Cardiac fibroblast (primary cell): ENCODE data around the gene CYP46A1.
A peak's percentile ranks its signal among the peaks of the same experiment; 100 is the strongest.

ENCODE experiments used
- DNase-seq, 2 donors: peaks; one replicate each; pipeline versions ENCODE4 v3.0.0 to v3.0.0-alpha.2; 2010; ENCODE audit warnings: low read depth in 2 of 2
- H3K4me3 ChIP-seq, 2 donors: replicated peaks in 1 of 2; 1 replicate in 1 of 2; 2 replicates in 1 of 2; pipeline ENCODE4 v1.5.1; 2011; ENCODE audit warnings: low read depth in 2 of 2, low read length in 2 of 2, mild to moderate bottlenecking in 2 of 2, moderate library complexity in 1 of 2
- TF ChIP-seq, protein P1 (sequence below): IDR thresholded peaks from one replicate; pipeline ENCODE4 v1.5.1; 2011; ENCODE audit warnings: low read depth, mild to moderate bottlenecking, low read length, inconsistent platforms

The CYP46A1 gene

DNA sequence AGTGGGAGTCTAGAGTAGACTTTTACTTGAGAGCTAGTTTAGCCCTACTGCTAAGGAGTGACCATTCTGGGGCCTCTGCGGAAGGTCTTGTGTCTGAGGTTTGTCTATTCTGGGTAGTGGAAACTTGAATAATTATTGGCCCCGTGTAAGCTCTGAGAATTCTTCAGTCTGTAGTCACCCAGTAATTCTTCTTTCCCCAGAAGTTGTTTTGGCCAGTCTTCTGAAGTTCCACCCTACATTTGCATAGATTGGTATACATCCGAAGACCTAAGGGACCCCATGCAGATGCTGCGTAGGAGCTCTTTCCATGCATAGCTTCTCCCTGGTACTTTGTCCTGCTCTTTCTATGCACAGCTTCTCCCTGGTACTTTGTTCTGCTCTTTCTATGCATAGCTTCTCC is 12.8 kb downstream of the CYP46A1 start:
- TF ChIP-seq, protein P1, sequence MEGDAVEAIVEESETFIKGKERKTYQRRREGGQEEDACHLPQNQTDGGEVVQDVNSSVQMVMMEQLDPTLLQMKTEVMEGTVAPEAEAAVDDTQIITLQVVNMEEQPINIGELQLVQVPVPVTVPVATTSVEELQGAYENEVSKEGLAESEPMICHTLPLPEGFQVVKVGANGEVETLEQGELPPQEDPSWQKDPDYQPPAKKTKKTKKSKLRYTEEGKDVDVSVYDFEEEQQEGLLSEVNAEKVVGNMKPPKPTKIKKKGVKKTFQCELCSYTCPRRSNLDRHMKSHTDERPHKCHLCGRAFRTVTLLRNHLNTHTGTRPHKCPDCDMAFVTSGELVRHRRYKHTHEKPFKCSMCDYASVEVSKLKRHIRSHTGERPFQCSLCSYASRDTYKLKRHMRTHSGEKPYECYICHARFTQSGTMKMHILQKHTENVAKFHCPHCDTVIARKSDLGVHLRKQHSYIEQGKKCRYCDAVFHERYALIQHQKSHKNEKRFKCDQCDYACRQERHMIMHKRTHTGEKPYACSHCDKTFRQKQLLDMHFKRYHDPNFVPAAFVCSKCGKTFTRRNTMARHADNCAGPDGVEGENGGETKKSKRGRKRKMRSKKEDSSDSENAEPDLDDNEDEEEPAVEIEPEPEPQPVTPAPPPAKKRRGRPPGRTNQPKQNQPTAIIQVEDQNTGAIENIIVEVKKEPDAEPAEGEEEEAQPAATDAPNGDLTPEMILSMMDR = no peak
- DNase-seq = no peak
- no peak overlapping the region for H3K4me3 ChIP-seq

DNA sequence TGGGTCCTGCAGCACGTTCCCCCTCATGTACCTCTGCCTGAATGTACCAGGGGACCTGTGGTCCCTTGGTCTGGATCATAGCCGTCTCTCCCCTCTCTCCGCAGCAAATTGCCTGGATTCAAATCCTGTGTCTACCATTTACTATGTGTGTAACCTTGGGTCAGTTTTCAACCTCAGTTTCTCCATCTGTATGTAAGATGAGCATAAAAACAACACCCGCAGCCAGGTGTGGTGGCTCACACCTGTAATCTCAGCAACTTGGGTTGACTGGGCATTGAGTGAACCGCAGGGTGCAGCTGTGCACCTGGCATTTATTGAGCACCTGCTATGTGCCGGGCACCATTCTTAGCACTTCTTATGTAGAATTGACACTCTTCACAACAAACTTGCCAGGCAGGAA is 14.1 kb downstream of the CYP46A1 start:
- no peak for DNase-seq
- TF ChIP-seq, protein P1 = no peak
- no peak overlapping the region for H3K4me3 ChIP-seq

DNA sequence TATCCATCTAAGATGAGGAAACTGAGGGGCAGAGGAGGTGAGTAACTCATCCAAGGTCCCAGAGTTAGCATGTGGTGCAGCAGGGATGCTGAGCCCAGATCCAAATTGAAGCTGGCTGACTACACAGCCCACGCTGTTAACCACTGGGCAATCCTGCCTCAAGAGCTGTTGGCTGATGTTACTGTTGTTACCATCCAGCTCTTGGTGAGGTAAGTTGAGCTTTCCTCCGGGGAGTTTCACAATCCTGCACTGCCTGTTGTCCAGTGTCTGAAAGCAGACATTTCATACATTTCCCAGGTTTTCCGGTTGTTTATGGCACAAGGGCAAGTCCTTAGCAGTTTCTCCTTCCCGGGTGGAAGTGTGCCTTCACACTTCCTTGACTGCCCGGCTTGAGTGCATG is 14.5 kb downstream of the CYP46A1 start:
- DNase-seq = peak; percentile 14 to 41
- H3K4me3 ChIP-seq = no peak overlapping the region
- TF ChIP-seq, protein P1 = no peak

DNA sequence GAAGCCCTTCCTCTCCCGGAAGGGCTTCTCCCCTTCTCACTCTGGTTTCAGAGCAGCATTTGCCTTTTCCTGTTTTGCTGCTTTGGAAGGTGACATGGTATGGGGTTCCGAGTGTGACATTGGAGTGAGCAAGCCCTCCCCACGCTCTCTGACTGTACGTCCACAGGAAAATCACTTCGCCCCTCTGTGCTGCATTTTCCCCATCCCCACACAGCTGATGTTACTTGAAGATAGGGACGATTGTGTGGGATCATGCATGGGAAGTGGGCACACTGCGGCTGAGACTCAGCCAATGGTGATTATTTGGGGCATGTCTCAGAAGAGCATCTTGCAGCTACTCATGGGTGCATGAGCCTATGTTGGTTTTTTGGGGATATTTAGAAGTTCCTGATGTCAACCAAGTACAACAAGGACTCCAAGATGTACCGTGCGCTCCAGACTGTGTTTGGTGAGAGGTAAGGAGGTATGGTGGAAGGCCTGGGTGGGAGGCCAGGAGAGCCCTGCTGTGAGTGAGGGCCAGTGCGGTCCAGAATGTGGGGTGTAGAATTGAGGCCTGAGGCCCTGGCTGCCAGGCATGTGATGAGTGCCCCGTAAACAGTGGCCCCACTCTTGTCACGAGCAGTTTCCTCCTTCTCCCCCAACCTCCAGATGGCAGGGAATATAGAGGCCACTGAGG is 15.1 kb downstream of the CYP46A1 start:
- DNase-seq = no peak
- TF ChIP-seq, protein P1 = no peak
- H3K4me3 ChIP-seq = no peak overlapping the region

DNA sequence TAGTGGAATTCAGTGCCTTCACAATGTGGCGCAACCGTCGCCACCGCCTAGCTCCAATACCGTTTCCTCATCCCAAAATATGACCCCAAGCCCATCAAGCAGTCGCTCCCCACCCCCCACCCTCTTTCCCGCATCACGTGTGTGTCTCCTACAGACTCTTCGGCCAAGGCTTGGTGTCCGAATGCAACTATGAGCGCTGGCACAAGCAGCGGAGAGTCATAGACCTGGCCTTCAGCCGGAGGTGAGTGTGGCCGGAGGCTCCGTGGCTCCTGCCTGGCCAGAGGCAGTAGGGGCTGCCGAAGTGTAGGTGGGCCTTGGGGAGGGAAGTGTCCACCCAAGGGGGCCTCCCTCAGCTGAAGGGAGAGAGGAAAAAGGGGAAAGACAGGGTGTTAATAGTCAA is 15.8 kb downstream of the CYP46A1 start:
- TF ChIP-seq, protein P1 = no peak
- no peak for DNase-seq

DNA sequence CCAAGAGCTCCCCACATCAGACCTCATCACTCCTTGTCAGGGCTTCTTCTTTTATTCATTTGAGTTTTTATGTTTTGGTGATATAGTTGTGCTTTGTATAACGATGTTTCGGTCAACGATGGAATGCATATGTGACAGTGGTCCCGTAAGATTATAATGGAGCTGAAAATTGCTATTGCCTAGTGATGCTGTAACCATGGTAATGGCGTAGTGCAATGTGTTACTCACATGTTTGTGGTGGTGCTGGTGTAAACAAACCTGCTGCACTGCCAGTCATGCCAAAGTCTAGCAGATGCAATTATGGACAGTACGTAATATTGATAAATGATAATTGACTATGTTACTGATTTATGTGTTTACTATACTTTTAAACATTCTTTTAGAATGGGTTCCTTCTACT is 16.3 kb downstream of the CYP46A1 start:
- TF ChIP-seq, protein P1 = no peak
- H3K4me3 ChIP-seq = no peak overlapping the region
- DNase-seq = no peak

More for the DNA sequence above, 15.8 kb downstream of the CYP46A1 start:
- no peak overlapping the region for H3K4me3 ChIP-seq

DNA sequence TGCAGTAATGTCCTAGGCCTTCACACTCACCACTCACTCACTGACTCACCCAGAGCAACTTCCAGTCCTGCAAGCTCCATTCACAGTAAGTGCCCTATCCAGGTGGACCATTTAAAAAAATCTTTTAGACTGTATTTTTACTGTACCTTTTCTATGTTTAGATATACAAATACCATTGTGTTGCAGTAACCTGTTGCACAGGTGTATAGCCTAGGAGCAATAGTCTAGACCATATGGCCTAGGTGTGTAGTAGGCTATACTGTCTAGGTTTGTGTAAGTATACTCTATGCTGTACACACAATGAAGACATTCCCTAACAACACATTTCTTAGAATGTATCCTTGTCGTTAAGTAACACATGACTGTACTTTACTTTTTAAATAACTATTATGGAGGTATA is 17.2 kb downstream of the CYP46A1 start:
- TF ChIP-seq, protein P1 = no peak
- DNase-seq = no peak
- H3K4me3 ChIP-seq = no peak overlapping the region
